WTC11 (cell line): Measurements from ENCODE around the gene FOXJ3. TPM values are rescaled to one million over a fixed set of nuclear protein-coding genes. Genes with fewer than 3 reads are reported as not detected.

Experiments used
- ATAC-seq: fragments of 200-7000 bp; cut with Tn5 transposase; 2 replicates; pipeline ENCODE4 v1.10.0; 2021; ENCODE audit warnings: mild to moderate bottlenecking, moderate library complexity
- CTCF ChIA-PET: fragments of 300-600 bp; sonication (Branson Sonifier 250); formaldehyde crosslinking; loops from one replicate; lab custom pipeline; 2021; ENCODE audit warnings: antibody characterized with exemption; lab: Charles Lee
- POLR2A ChIA-PET: fragments of 350-600 bp; sonication (Branson Sonifier 250); formaldehyde crosslinking; loops from one replicate; lab custom pipeline; 2021; ENCODE audit warnings: antibody characterized with exemption; lab: Charles Lee
- DNase-seq: peaks from one replicate; pipeline ENCODE4 v3.0.0; 2021; ENCODE audit warnings: low spot score
- H3K27ac Mint-ChIP-seq: 2 replicates; pipeline ENCODE4 v1.8.0; 2021; ENCODE audit warnings: mixed read lengths
- H3K27me3 Mint-ChIP-seq: 2 replicates; pipeline ENCODE4 v1.8.0; 2021; ENCODE audit warnings: low read depth, mild to moderate bottlenecking, moderate library complexity, mixed read lengths
- H3K36me3 Mint-ChIP-seq: 2 replicates; pipeline ENCODE4 v1.8.0; 2021; ENCODE audit warnings: mixed read lengths
- H3K4me1 Mint-ChIP-seq: 2 replicates; pipeline ENCODE4 v1.8.0; 2022; ENCODE audit warnings: mixed read lengths
- H3K4me3 Mint-ChIP-seq: 2 replicates; pipeline ENCODE4 v1.8.0; 2021; ENCODE audit warnings: mild to moderate bottlenecking, moderate library complexity, mixed read lengths
- H3K9me3 Mint-ChIP-seq: 2 replicates; pipeline ENCODE4 v1.8.0; 2021; ENCODE audit warnings: mixed read lengths
- ARID4B ChIP-seq: sonication (generic); formaldehyde crosslinking; IDR thresholded peaks from 2 replicates; pipeline ENCODE4 v1.8.0; 2023; ENCODE audit warnings: missing genetic modification reagents, mild to moderate bottlenecking, borderline replicate concordance
- GABPB1 ChIP-seq: sonication (generic); formaldehyde crosslinking; IDR thresholded peaks from 2 replicates; pipeline ENCODE4 v1.8.1; 2023; ENCODE audit warnings: mild to moderate bottlenecking, missing genetic modification reagents
- RORB ChIP-seq: fragments of 250-450 bp; sonication (Bioruptor Pico); IDR thresholded peaks from 2 replicates; pipeline ENCODE4 v1.9.0; 2021; ENCODE audit warnings: mild to moderate bottlenecking
- TEAD4 ChIP-seq: sonication (generic); formaldehyde crosslinking; IDR thresholded peaks from 2 replicates; pipeline ENCODE4 v1.8.0; 2022; ENCODE audit warnings: mild to moderate bottlenecking, missing genetic modification reagents
- USF2 ChIP-seq: sonication (generic); formaldehyde crosslinking; IDR thresholded peaks from 2 replicates; pipeline ENCODE4 v1.8.1; 2023; ENCODE audit warnings: mild to moderate bottlenecking, missing genetic modification reagents, moderate library complexity
- ZNF423 ChIP-seq: fragments of 250-450 bp; sonication (Bioruptor Pico); IDR thresholded peaks from 2 replicates; pipeline ENCODE4 v2.1.2; 2022; ENCODE audit warnings: mild to moderate bottlenecking, moderate library complexity
- ZNF512 ChIP-seq: sonication (generic); formaldehyde crosslinking; IDR thresholded peaks from 2 replicates; pipeline ENCODE4 v1.8.1; 2022; ENCODE audit warnings: missing genetic modification reagents, borderline replicate concordance
- ZNF532 ChIP-seq: fragments of 250-450 bp; sonication (Bioruptor Pico); IDR thresholded peaks from 2 replicates; pipeline ENCODE4 v1.9.0; 2021; ENCODE audit warnings: mild to moderate bottlenecking, borderline replicate concordance
- total RNA-seq: library from RNA; stranded (reverse); gene quantifications from 3 replicates; pipeline ENCODE4 v1.2.3, GENCODE V29; 2021
- TF ChIP-seq, protein P1 (sequence below): sonication (generic); formaldehyde crosslinking; IDR thresholded peaks from 2 replicates; pipeline ENCODE4 v1.8.0; 2022; ENCODE audit warnings: mild to moderate bottlenecking, missing genetic modification reagents
- TF ChIP-seq, protein P2 (sequence below): sonication (generic); formaldehyde crosslinking; IDR thresholded peaks from 2 replicates; pipeline ENCODE4 v1.8.1; 2023; ENCODE audit warnings: mild to moderate bottlenecking, missing genetic modification reagents

Gene FOXJ3
- total RNA-seq, 1 experiment from 2014 or later, result 43.3 TPM

- Mint-ChIP-seq H3K27me3 (no peaks in the 10 kb centered on the region), H3K9me3 (peaks cover 10% of the 10 kb centered on the region), H3K4me3 (no peak overlapping the region), H3K4me1 (peaks cover 12% of the 10 kb centered on the region), H3K27ac (no peak overlapping the region), H3K36me3 (no peaks in the 10 kb centered on the region)
- DNase-seq (no peak), ATAC-seq (no peak)
- ChIA-PET POLR2A (no interaction called here), CTCF (interaction anchor here (0.9 to 1.1 kb wide), 2 partner anchors 9 to 11 kb away, joined by 3 to 5 read pairs; no protein-coding TSS in a partner anchor)
- TF ChIP-seq RORB (no peak), USF2 (CRISPR knock-in tag) (no peak), TEAD4 (no peak), ZNF512 (CRISPR knock-in tag) (no peak), GABPB1 (CRISPR knock-in tag) (no peak), ARID4B (CRISPR knock-in tag) (no peak), ZNF532 (no peak), ZNF423 (CRISPR knock-in tag) (no peak)
- TF ChIP-seq, protein P1, sequence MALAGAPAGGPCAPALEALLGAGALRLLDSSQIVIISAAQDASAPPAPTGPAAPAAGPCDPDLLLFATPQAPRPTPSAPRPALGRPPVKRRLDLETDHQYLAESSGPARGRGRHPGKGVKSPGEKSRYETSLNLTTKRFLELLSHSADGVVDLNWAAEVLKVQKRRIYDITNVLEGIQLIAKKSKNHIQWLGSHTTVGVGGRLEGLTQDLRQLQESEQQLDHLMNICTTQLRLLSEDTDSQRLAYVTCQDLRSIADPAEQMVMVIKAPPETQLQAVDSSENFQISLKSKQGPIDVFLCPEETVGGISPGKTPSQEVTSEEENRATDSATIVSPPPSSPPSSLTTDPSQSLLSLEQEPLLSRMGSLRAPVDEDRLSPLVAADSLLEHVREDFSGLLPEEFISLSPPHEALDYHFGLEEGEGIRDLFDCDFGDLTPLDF (CRISPR knock-in tag), result no peak
- TF ChIP-seq, protein P2, sequence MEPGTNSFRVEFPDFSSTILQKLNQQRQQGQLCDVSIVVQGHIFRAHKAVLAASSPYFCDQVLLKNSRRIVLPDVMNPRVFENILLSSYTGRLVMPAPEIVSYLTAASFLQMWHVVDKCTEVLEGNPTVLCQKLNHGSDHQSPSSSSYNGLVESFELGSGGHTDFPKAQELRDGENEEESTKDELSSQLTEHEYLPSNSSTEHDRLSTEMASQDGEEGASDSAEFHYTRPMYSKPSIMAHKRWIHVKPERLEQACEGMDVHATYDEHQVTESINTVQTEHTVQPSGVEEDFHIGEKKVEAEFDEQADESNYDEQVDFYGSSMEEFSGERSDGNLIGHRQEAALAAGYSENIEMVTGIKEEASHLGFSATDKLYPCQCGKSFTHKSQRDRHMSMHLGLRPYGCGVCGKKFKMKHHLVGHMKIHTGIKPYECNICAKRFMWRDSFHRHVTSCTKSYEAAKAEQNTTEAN (CRISPR knock-in tag), result no peak
Measured at GRCh38 chr1:42168391-42168670, 166.7 kb downstream of the FOXJ3 start.
